Stimulated activated CD4-positive, alpha-beta T cell treated with anti-CD3 and anti-CD28 coated beads, TNF-alpha, amount 100 ng/mL, for 24 hours (primary cell): ENCODE results near the gene FADS1.
A peak's percentile ranks its signal among the peaks of the same experiment; 100 is the strongest.

Experiments used
- DNase-seq, 3 experiments: peaks; one replicate each; pipeline ENCODE4 v3.0.0-alpha.2; 2020; ENCODE audit warnings: low read depth in 3 of 3

Gene FADS1

GRCh38 chr11:61795459-61795858, 21.3 kb downstream of the FADS1 start:
- DNase-seq, result no peak

- no peak for DNase-seq
These were observed 22.2 kb downstream of the FADS1 start for GRCh38 chr11:61794579-61794978.

GRCh38 chr11:61793829-61794204, 23.0 kb downstream of the FADS1 start:
- no peak for DNase-seq

- DNase-seq, result no peak
These were observed 23.5 kb downstream of the FADS1 start for GRCh38 chr11:61793083-61793828.

- DNase-seq, result peak; percentile 75 to 84 (median 78)
These were observed 24.3 kb downstream of the FADS1 start, which contains the start of the genes FEN1 and TMEM258 for GRCh38 chr11:61792310-61793082. FEN1 (plus strand) TSS chr11:61792911; CDS start chr11:61795362, 2,451 bp downstream. TMEM258 (minus strand) TSS chr11:61792599; CDS start chr11:61792558, 41 bp downstream.

GRCh38 chr11:61791737-61792309, 25.0 kb downstream of the FADS1 start:
- peak in 1 of 3 experiments; percentile 33 for DNase-seq

GRCh38 chr11:61787928-61788491, 28.8 kb downstream of the FADS1 start:
- DNase-seq, result no peak

GRCh38 chr11:61785837-61786402, 30.9 kb downstream of the FADS1 start:
- no peak for DNase-seq

GRCh38 chr11:61784506-61784805, 32.3 kb downstream of the FADS1 start:
- no peak for DNase-seq

- DNase-seq, result no peak
These were observed 32.9 kb downstream of the FADS1 start for GRCh38 chr11:61783717-61784505.

GRCh38 chr11:61782841-61783240, 34.0 kb downstream of the FADS1 start:
- no peak for DNase-seq

- no peak for DNase-seq
These were observed 34.5 kb downstream of the FADS1 start for GRCh38 chr11:61782299-61782698.

GRCh38 chr11:61781585-61781984, 35.2 kb downstream of the FADS1 start:
- DNase-seq, result no peak

GRCh38 chr11:61780581-61781162, 36.1 kb downstream of the FADS1 start:
- no peak for DNase-seq

- DNase-seq, result no peak
These were observed 36.9 kb downstream of the FADS1 start for GRCh38 chr11:61779666-61780525.

GRCh38 chr11:61778920-61779650, 37.7 kb downstream of the FADS1 start:
- no peak for DNase-seq

GRCh38 chr11:61778357-61778886, 38.4 kb downstream of the FADS1 start:
- DNase-seq, result no peak

- DNase-seq, result peak; percentile 22 to 63 (median 42)
These were observed 39.3 kb downstream of the FADS1 start for GRCh38 chr11:61777234-61778090.
